ENCODE measurements around the gene RASSF6.

RASSF6 gene

GRCh38 chr4:73663576-73663975 lies 43.3 kb upstream of the RASSF6 start:
- H3K9me3 Mint-ChIP-seq: peaks cover 3% of the 10 kb centered on the region
- TF ChIP-seq, protein P1, sequence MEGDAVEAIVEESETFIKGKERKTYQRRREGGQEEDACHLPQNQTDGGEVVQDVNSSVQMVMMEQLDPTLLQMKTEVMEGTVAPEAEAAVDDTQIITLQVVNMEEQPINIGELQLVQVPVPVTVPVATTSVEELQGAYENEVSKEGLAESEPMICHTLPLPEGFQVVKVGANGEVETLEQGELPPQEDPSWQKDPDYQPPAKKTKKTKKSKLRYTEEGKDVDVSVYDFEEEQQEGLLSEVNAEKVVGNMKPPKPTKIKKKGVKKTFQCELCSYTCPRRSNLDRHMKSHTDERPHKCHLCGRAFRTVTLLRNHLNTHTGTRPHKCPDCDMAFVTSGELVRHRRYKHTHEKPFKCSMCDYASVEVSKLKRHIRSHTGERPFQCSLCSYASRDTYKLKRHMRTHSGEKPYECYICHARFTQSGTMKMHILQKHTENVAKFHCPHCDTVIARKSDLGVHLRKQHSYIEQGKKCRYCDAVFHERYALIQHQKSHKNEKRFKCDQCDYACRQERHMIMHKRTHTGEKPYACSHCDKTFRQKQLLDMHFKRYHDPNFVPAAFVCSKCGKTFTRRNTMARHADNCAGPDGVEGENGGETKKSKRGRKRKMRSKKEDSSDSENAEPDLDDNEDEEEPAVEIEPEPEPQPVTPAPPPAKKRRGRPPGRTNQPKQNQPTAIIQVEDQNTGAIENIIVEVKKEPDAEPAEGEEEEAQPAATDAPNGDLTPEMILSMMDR (IDR thresholded peaks at IDR 0.05): no peak
- peaks cover 25% of the 10 kb centered on the region for H3K4me1 Mint-ChIP-seq
- no peaks in the 10 kb centered on the region for H3K36me3 Mint-ChIP-seq (ENCODE audit: low read depth)
- no peak overlapping the region for H3K27ac Mint-ChIP-seq
- DNase-seq: no peak
- H3K27me3 Mint-ChIP-seq (ENCODE audit: low read depth, poor library complexity): no peaks in the 10 kb centered on the region
- no peak overlapping the region for H3K4me3 Mint-ChIP-seq

DNA sequence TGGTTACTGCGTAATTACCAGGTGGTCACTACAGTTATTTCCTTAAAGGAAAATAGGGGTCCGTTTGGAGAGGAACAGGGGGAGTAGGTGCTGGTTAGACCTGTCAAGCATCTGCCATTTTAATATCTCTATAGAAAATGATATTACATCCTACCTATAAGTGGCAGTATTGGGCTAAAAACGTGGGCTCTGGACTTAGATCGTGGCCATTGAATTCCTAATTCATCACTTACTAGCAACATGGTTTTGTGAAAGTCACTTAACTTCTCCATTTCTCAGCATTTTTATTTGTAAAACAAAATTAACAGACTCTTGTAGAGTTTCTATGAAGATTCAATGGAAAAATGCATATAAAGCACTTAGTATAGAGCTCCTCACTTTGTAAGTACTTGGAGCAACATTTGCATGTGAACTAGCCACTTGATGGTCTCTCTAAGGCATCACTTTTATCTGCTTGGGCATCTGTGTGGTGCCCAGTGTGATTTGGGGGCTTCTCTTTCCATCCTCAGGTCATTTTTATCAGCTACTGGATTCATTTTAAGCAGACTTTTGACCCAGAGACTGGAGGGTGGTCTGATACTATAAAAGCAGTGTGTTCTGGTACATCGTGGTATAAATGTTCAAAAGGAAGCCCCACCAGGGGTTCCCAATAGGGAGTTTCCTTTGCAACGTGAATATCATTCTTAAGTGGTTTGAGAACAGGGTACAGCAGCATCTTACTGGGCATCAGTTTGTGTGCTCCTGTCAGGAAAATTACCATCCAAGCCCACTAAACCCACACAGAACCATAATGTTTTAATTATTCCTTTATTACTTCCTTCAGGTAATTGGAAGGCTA lies 42.7 kb upstream of the RASSF6 start:
- no peaks in the 10 kb centered on the region for H3K36me3 Mint-ChIP-seq (ENCODE audit: low read depth)

GRCh38 chr4:73661646-73662119 lies 41.4 kb upstream of the RASSF6 start:
- no peak overlapping the region for H3K27ac Mint-ChIP-seq
- no peak for DNase-seq
- H3K4me1 Mint-ChIP-seq: peaks cover 10% of the 10 kb centered on the region
- H3K9me3 Mint-ChIP-seq: peaks cover 3% of the 10 kb centered on the region
- peaks cover 5% of the 10 kb centered on the region for H3K27me3 Mint-ChIP-seq (ENCODE audit: low read depth, poor library complexity)
- H3K36me3 Mint-ChIP-seq (ENCODE audit: low read depth): no peaks in the 10 kb centered on the region
- TF ChIP-seq, protein P1 (IDR thresholded peaks at IDR 0.05): no peak
- H3K4me3 Mint-ChIP-seq: no peak overlapping the region

More for the DNA sequence above, 42.7 kb upstream of the RASSF6 start:
- Mint-ChIP-seq H3K9me3 (peaks cover 3% of the 10 kb centered on the region), H3K27ac (no peak overlapping the region), H3K4me3 (no peak overlapping the region), H3K4me1 (peaks cover 19% of the 10 kb centered on the region), H3K27me3 (ENCODE audit: low read depth, poor library complexity) (no peaks in the 10 kb centered on the region)
- no peak for DNase-seq
- TF ChIP-seq, protein P1 (IDR thresholded peaks at IDR 0.05): no peak

DNA sequence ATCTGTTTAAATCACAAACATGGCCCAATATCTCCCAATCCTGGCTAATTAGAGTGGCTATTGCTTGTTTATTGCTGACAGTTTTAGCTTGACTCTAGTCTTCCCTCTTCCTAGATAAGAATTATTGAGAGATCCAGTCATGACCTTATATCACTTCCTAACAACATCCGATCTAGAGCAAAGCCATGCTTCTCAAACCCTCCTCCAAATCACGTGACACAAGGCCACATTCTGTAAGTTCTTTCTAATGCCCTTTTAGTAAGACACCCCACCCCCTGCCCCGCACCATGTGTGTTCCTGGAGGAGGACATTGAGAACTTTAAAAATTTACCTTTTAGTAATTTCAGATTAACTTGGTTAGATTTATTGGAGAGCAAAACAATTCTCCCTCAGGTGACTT lies 40.6 kb upstream of the RASSF6 start:
- H3K9me3 Mint-ChIP-seq: peaks cover 3% of the 10 kb centered on the region
- no peak overlapping the region for H3K27ac Mint-ChIP-seq
- no peaks in the 10 kb centered on the region for H3K36me3 Mint-ChIP-seq (ENCODE audit: low read depth)

DNA sequence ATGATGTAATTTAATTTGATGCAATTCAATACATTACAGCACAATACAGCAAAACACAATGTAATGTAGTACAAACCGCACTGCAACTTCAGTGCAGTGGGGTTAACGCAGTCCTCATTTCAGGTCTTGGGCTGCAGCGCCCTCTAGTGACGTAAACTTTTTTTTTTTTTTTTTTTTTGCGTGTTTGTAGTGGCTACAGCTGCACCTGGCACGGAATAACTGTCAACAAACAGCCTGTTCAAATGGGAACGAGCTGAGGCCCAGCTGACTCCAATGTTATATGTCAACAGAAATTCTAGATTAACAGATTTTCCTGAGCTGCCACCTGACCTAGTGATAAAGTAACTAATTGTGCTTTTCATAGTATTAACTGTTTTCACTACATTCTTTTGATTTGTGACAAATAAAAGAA lies 33.5 kb upstream of the RASSF6 start:
- DNase-seq: no peak
- no peaks in the 10 kb centered on the region for H3K36me3 Mint-ChIP-seq (ENCODE audit: low read depth)
- H3K27ac Mint-ChIP-seq: no peak overlapping the region
- TF ChIP-seq, protein P1 (IDR thresholded peaks at IDR 0.05): peak; percentile 63
- H3K4me3 Mint-ChIP-seq: no peak overlapping the region
- H3K9me3 Mint-ChIP-seq: no peaks in the 10 kb centered on the region
- H3K27me3 Mint-ChIP-seq (ENCODE audit: low read depth, poor library complexity): peaks cover 14% of the 10 kb centered on the region
- peaks cover 7% of the 10 kb centered on the region for H3K4me1 Mint-ChIP-seq

More for the DNA sequence above, 40.6 kb upstream of the RASSF6 start:
- H3K4me3 Mint-ChIP-seq: no peak overlapping the region
- peaks cover 10% of the 10 kb centered on the region for H3K4me1 Mint-ChIP-seq
- no peak for DNase-seq
- TF ChIP-seq, protein P1 (IDR thresholded peaks at IDR 0.05): no peak
- H3K27me3 Mint-ChIP-seq (ENCODE audit: low read depth, poor library complexity): peaks cover 7% of the 10 kb centered on the region

DNA sequence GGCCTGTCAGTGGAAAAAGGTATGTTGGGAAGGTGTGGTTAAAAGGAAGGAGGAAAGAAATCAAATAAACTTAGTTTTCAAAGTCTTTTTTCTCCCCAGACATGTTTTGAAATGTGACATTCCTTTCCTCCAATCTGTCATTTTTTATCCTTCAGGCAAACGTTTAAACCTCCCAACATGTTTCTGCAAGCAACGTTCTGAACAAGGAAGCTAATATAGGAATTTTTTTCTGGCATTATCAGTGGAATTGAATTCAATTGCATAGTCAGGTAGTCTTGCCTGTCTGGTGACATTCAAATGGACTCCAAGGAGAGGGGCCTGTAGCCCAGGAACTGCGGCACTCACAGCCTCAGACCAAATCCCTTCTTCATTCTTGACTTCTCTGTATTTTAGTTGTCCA lies 30.0 kb upstream of the RASSF6 start:
- Mint-ChIP-seq H3K36me3 (ENCODE audit: low read depth) (no peaks in the 10 kb centered on the region), H3K4me1 (peaks cover 7% of the 10 kb centered on the region), H3K4me3 (no peak overlapping the region), H3K27me3 (ENCODE audit: low read depth, poor library complexity) (peaks cover 10% of the 10 kb centered on the region), H3K9me3 (no peaks in the 10 kb centered on the region), H3K27ac (no peak overlapping the region)
- TF ChIP-seq, protein P1 (IDR thresholded peaks at IDR 0.05): no peak
- no peak for DNase-seq

Data from nephron progenitor cell (in vitro differentiated cells).